Measurements from ENCODE around the gene IQSEC1.

Gene IQSEC1

GRCh38 chr3:12868039-12869034 is 204.9 kb downstream of the IQSEC1 start:
- Mint-ChIP-seq H3K36me3 (ENCODE audit: low read depth) (no peaks in the 10 kb centered on the region), H3K4me1 (peaks cover 41% of the 10 kb centered on the region), H3K9me3 (peaks cover 10% of the 10 kb centered on the region), H3K27me3 (ENCODE audit: low read depth, poor library complexity) (peaks cover 37% of the 10 kb centered on the region), H3K27ac (no peak overlapping the region), H3K4me3 (peak overlapping the region; percentile 84)
- peak; percentile 95 for TF ChIP-seq CTCF (IDR thresholded peaks at IDR 0.05)
- DNase-seq: peak; percentile 83

DNA sequence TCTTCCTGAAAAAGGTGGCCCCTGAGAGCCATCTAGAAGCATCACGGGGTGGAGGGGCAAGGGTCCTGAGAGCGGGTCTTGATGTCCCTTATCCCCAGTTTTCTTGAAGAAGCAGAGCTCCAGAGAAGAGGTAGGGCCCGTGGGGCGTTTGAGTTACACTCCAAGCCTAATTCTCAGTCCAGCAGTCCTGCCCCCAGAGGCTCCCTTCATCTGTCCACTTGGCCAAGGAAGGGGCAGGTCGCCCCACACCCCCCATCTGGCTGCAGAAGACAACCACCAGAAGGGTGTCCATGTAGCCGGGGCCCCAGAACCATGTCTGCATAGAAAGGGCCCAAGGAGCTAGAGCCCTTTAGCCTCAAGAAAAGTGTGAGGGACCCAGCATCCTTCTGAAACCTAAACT is 206.4 kb downstream of the IQSEC1 start:
- no peak for DNase-seq
- no peaks in the 10 kb centered on the region for H3K36me3 Mint-ChIP-seq (ENCODE audit: low read depth)
- TF ChIP-seq CTCF (IDR thresholded peaks at IDR 0.05): no peak
- H3K9me3 Mint-ChIP-seq: peaks cover 10% of the 10 kb centered on the region
- H3K4me1 Mint-ChIP-seq: peaks cover 37% of the 10 kb centered on the region
- H3K27me3 Mint-ChIP-seq (ENCODE audit: low read depth, poor library complexity): peaks cover 37% of the 10 kb centered on the region
- H3K4me3 Mint-ChIP-seq: no peak overlapping the region
- no peak overlapping the region for H3K27ac Mint-ChIP-seq

GRCh38 chr3:12865271-12865670 is 208.0 kb downstream of the IQSEC1 start:
- TF ChIP-seq CTCF (IDR thresholded peaks at IDR 0.05): no peak
- Mint-ChIP-seq H3K4me3 (no peak overlapping the region), H3K36me3 (ENCODE audit: low read depth) (no peaks in the 10 kb centered on the region), H3K27me3 (ENCODE audit: low read depth, poor library complexity) (peaks cover 30% of the 10 kb centered on the region), H3K27ac (no peak overlapping the region), H3K4me1 (peaks cover 24% of the 10 kb centered on the region), H3K9me3 (peaks cover 10% of the 10 kb centered on the region)
- DNase-seq: no peak

GRCh38 chr3:12862387-12862786 is 210.8 kb downstream of the IQSEC1 start:
- Mint-ChIP-seq H3K27ac (no peak overlapping the region), H3K4me1 (peaks cover 4% of the 10 kb centered on the region), H3K36me3 (ENCODE audit: low read depth) (no peaks in the 10 kb centered on the region), H3K27me3 (ENCODE audit: low read depth, poor library complexity) (peaks cover 20% of the 10 kb centered on the region), H3K9me3 (peaks cover 10% of the 10 kb centered on the region), H3K4me3 (no peak overlapping the region)
- DNase-seq: no peak
- no peak for TF ChIP-seq CTCF (IDR thresholded peaks at IDR 0.05)

GRCh38 chr3:12861611-12862010 is 211.6 kb downstream of the IQSEC1 start:
- H3K9me3 Mint-ChIP-seq: peaks cover 10% of the 10 kb centered on the region
- no peak for DNase-seq
- peaks cover 20% of the 10 kb centered on the region for H3K27me3 Mint-ChIP-seq (ENCODE audit: low read depth, poor library complexity)
- H3K27ac Mint-ChIP-seq: no peak overlapping the region
- peaks cover 4% of the 10 kb centered on the region for H3K4me1 Mint-ChIP-seq
- no peak for TF ChIP-seq CTCF (IDR thresholded peaks at IDR 0.05)
- H3K4me3 Mint-ChIP-seq: no peak overlapping the region
- no peaks in the 10 kb centered on the region for H3K36me3 Mint-ChIP-seq (ENCODE audit: low read depth)

Measured in nephron progenitor cell (in vitro differentiated cells).